Activated B cell treated with CpG ODN at 0.5 μM for 24 hours (primary cell): ENCODE data around the gene SIRPD. TPM values are rescaled to one million over a fixed set of nuclear protein-coding genes. Genes with fewer than 3 reads are reported as not detected.
A peak's percentile ranks its signal among the peaks of the same experiment; 100 is the strongest.

Experiments
- ATAC-seq: fragments of 200-7000 bp; cut with Tn5 transposase; one replicate; pipeline ENCODE4 v1.10.0; 2021; ENCODE audit warnings: low read depth, mild to moderate bottlenecking, moderate library complexity
- CTCF ChIA-PET: fragments of 350-600 bp; sonication (Branson Sonifier 250); formaldehyde crosslinking; loops from one replicate; lab custom pipeline; 2021; ENCODE audit warnings: antibody characterized with exemption; lab: Charles Lee
- POLR2A ChIA-PET: fragments of 350-600 bp; sonication (Branson Sonifier 250); formaldehyde crosslinking; loops from one replicate; lab custom pipeline; 2021; ENCODE audit warnings: antibody characterized with exemption; lab: Charles Lee
- DNase-seq: peaks from one replicate; pipeline ENCODE4 v3.0.0; 2022
- H3K27ac Mint-ChIP-seq: one replicate; pipeline ENCODE4 v1.8.0; 2020; ENCODE audit warnings: mixed read lengths
- H3K27me3 Mint-ChIP-seq: one replicate; pipeline ENCODE4 v1.8.0; 2021; ENCODE audit warnings: mixed read lengths
- H3K36me3 Mint-ChIP-seq: one replicate; pipeline ENCODE4 v1.8.0; 2021; ENCODE audit warnings: low read depth, mixed read lengths
- H3K4me1 Mint-ChIP-seq: one replicate; pipeline ENCODE4 v1.8.0; 2021; ENCODE audit warnings: mixed read lengths
- H3K4me3 Mint-ChIP-seq: one replicate; pipeline ENCODE4 v1.8.0; 2020; ENCODE audit warnings: mild to moderate bottlenecking, mixed read lengths
- H3K9me3 Mint-ChIP-seq: one replicate; pipeline ENCODE4 v1.8.0; 2020; ENCODE audit warnings: mixed read lengths
- intact Hi-C: fragments of 100-400 bp; cut with micrococcal nuclease; formaldehyde crosslinking; loops from one replicate; pipeline ENCODE4 v1.15.1; 2024
- total RNA-seq: library from RNA; stranded (reverse); gene quantifications from 2 replicates; pipeline ENCODE4 v1.2.3, GENCODE V29; 2022
- TF ChIP-seq, protein P1 (sequence below): fragments of 200-600 bp; IDR thresholded peaks from one replicate; pipeline ENCODE4 v1.8.0; 2022; ENCODE audit warnings: antibody characterized with exemption, mild to moderate bottlenecking

Gene SIRPD
- total RNA-seq, 1 donor from 2014 or later: not detected

DNA sequence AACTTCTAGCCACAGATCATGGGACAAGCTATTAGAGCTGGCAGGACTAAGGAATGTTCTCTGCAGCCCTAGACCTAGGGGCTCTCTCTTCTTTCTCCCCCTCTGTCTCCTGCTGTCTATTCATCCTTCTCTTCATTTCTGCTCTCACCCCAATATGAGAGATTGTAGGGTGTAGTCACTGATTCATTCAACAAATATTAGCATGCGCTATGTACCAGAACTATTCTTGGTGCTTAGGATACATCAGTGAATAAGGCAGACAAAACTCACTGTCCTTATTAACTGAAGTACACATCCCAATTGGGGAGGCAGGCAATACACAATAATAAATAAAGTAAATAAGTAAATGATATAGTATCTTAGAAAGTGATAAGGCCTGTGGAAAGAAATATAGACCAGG lies 51.6 kb downstream of the SIRPD start:
- Mint-ChIP-seq H3K9me3 (no peaks in the 10 kb centered on the region), H3K4me3 (no peak overlapping the region), H3K27me3 (peaks cover 12% of the 10 kb centered on the region), H3K36me3 (no peaks in the 10 kb centered on the region), H3K27ac (no peak overlapping the region), H3K4me1 (peaks cover 2% of the 10 kb centered on the region)
- TF ChIP-seq, protein P1, sequence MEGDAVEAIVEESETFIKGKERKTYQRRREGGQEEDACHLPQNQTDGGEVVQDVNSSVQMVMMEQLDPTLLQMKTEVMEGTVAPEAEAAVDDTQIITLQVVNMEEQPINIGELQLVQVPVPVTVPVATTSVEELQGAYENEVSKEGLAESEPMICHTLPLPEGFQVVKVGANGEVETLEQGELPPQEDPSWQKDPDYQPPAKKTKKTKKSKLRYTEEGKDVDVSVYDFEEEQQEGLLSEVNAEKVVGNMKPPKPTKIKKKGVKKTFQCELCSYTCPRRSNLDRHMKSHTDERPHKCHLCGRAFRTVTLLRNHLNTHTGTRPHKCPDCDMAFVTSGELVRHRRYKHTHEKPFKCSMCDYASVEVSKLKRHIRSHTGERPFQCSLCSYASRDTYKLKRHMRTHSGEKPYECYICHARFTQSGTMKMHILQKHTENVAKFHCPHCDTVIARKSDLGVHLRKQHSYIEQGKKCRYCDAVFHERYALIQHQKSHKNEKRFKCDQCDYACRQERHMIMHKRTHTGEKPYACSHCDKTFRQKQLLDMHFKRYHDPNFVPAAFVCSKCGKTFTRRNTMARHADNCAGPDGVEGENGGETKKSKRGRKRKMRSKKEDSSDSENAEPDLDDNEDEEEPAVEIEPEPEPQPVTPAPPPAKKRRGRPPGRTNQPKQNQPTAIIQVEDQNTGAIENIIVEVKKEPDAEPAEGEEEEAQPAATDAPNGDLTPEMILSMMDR: no peak
- DNase-seq: no peak
- intact Hi-C loops: no loop called here
- ChIA-PET POLR2A (no interaction called here), CTCF (interaction anchor here (2.1 kb wide), 1 partner anchor 39 kb away, joined by 7 read pairs; the partner anchor contains the start of gene NSFL1C)
- ATAC-seq: no peak

DNA sequence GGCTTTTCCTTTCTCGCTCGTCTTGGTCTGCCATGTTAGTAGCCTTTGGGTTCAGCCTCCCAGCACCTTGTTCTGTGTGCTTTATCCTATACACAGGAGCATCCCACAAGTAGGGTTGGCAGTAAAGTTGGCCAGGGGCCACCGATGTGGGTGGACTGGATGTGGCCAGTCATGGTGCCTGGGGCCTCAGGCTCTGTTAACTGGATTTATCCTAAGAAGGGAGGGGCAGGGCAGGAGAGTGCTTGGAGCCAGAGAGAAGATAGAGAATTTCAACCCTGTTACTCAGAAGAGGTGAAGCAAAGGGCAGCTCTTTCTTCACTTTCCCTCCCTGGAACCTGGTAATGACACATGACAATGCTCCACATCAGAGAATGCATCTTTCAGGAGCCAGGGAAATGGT lies 52.1 kb downstream of the SIRPD start:
- H3K9me3 Mint-ChIP-seq: no peaks in the 10 kb centered on the region
- DNase-seq (no peak), ATAC-seq (no peak)
- H3K4me1 Mint-ChIP-seq: peaks cover 2% of the 10 kb centered on the region
- H3K36me3 Mint-ChIP-seq: no peaks in the 10 kb centered on the region
- ChIA-PET CTCF (interaction anchor here (1.0 to 3.5 kb wide), 4 partner anchors 38 to 192 kb away, joined by 3 to 65 read pairs (median 11); partner anchors contain the start of gene NSFL1C), POLR2A (no interaction called here)
- no peak overlapping the region for H3K27ac Mint-ChIP-seq
- TF ChIP-seq, protein P1: no peak
- no peak overlapping the region for H3K4me3 Mint-ChIP-seq
- H3K27me3 Mint-ChIP-seq: peaks cover 15% of the 10 kb centered on the region
- intact Hi-C loops: no loop called here

DNA sequence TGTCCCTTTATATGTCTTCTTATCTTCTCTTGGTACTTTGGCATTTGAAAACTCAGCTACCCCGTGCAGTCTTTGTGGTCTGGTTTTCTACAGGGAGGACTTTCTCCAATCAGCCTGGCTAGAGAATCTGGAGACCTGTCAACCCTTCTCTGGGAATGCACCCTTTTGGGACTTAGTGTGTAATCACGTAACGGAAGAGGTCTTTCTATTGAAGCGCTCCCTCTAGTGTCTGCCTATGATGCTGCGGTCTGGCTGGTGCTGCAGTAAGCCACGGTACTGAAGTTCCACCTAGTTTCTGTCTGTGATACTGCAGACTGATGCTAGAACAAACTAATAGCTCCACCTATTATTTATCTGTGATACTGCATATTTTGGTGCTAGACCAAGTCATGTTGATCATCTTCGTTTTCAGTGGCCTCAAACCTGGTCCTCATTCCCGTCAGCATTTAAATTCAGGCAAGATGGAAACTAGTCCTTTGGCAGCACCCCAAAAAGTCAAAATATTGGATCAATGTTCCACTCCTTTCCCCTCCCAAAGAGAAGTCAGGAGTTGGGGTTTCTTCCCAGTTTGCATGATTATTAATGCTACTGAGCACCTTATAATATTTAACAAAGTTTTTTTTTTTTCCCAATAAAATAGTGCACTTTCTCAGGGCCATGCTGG lies 53.8 kb downstream of the SIRPD start:
- ChIA-PET POLR2A (interaction anchor here (0.7 to 1.9 kb wide), 4 partner anchors 30 to 250 kb away, joined by 3 to 8 read pairs (median 4); partner anchors contain the start of gene NSFL1C), CTCF (interaction anchor here (0.6 to 3.5 kb wide), 47 partner anchors 8 to 395 kb away, joined by 3 to 65 read pairs (median 4); partner anchors contain the start of genes NSFL1C and SDCBP2)
- no peaks in the 10 kb centered on the region for H3K9me3 Mint-ChIP-seq
- DNase-seq (peak; percentile 45), ATAC-seq (peak; percentile 100)
- H3K4me3 Mint-ChIP-seq: no peak overlapping the region
- intact Hi-C loops: loop anchor here (1.0 to 2.0 kb wide), 4 partner anchors 36 to 190 kb away; partner anchors contain the start of gene FKBP1A
- no peaks in the 10 kb centered on the region for H3K36me3 Mint-ChIP-seq
- TF ChIP-seq, protein P1: peak; percentile 89
- peaks cover 2% of the 10 kb centered on the region for H3K4me1 Mint-ChIP-seq
- peaks cover 23% of the 10 kb centered on the region for H3K27me3 Mint-ChIP-seq
- no peak overlapping the region for H3K27ac Mint-ChIP-seq

DNA sequence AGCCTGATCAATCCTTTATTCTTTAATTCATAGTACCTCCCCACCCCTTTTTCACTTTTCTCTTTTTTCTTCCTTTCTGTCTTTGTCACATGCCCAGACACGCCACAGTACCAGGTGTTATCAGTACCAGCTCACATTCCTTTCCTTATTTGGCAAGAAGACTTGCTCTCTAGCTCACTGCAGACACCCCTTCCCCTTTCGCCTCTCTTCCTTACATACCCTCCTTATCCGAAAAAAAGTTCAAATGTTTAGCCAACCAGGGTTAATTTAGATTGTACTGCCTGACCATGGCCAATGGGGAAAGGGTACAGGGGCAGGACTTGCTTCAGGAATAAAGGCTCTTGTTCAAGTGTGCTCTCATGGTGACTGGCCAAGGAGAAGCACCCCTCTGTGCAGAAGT lies 57.0 kb downstream of the SIRPD start:
- no peak for ATAC-seq
- TF ChIP-seq, protein P1: no peak
- POLR2A ChIA-PET: no interaction called here

More for the DNA sequence above, 57.0 kb downstream of the SIRPD start:
- intact Hi-C loops: no loop called here
- Mint-ChIP-seq H3K27ac (no peak overlapping the region), H3K36me3 (no peaks in the 10 kb centered on the region), H3K9me3 (no peaks in the 10 kb centered on the region), H3K4me1 (peaks cover 2% of the 10 kb centered on the region), H3K4me3 (no peak overlapping the region), H3K27me3 (peaks cover 24% of the 10 kb centered on the region)
- CTCF ChIA-PET: interaction anchor here (1.0 to 1.3 kb wide), 2 partner anchors 62 to 65 kb away, joined by 3 to 4 read pairs; no protein-coding TSS in a partner anchor
- no peak for DNase-seq
